Measurements from ENCODE around the gene ILF2. TPM values are rescaled to one million over a fixed set of nuclear protein-coding genes. Genes with fewer than 3 reads are reported as not detected.

Gene ILF2
- total and polyA plus RNA-seq, 2 of the 13 experiments (the other 11 are each of a cell fraction or from before 2014, with no cell fraction given) = 292 to 366 TPM

DNA sequence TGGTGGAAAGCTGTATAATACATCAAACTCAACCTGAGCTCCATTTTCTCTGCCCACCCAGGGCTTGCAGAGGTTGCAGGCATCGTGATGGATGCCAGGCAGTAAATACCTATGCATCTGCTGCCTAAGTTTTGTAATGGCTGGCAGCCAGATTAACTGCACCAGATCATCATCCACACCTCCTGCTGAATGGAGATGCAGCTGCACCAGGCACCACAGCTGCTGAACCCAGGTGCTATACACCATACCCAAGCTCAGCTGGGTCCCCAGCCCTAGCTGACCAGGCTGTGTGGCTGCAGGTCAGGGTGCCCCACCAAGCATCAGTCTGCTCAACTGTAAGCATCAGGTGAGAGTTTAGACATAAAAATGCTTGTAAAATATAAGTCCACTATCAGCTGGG lies 19.0 kb downstream of the ILF2 start (continued):
- TF ChIP-seq, protein P1, sequence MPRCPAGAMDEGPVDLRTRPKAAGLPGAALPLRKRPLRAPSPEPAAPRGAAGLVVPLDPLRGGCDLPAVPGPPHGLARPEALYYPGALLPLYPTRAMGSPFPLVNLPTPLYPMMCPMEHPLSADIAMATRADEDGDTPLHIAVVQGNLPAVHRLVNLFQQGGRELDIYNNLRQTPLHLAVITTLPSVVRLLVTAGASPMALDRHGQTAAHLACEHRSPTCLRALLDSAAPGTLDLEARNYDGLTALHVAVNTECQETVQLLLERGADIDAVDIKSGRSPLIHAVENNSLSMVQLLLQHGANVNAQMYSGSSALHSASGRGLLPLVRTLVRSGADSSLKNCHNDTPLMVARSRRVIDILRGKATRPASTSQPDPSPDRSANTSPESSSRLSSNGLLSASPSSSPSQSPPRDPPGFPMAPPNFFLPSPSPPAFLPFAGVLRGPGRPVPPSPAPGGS (CRISPR knock-in tag; IDR thresholded peaks at IDR 0.05) = no peak
- TF ChIP-seq, protein P2, sequence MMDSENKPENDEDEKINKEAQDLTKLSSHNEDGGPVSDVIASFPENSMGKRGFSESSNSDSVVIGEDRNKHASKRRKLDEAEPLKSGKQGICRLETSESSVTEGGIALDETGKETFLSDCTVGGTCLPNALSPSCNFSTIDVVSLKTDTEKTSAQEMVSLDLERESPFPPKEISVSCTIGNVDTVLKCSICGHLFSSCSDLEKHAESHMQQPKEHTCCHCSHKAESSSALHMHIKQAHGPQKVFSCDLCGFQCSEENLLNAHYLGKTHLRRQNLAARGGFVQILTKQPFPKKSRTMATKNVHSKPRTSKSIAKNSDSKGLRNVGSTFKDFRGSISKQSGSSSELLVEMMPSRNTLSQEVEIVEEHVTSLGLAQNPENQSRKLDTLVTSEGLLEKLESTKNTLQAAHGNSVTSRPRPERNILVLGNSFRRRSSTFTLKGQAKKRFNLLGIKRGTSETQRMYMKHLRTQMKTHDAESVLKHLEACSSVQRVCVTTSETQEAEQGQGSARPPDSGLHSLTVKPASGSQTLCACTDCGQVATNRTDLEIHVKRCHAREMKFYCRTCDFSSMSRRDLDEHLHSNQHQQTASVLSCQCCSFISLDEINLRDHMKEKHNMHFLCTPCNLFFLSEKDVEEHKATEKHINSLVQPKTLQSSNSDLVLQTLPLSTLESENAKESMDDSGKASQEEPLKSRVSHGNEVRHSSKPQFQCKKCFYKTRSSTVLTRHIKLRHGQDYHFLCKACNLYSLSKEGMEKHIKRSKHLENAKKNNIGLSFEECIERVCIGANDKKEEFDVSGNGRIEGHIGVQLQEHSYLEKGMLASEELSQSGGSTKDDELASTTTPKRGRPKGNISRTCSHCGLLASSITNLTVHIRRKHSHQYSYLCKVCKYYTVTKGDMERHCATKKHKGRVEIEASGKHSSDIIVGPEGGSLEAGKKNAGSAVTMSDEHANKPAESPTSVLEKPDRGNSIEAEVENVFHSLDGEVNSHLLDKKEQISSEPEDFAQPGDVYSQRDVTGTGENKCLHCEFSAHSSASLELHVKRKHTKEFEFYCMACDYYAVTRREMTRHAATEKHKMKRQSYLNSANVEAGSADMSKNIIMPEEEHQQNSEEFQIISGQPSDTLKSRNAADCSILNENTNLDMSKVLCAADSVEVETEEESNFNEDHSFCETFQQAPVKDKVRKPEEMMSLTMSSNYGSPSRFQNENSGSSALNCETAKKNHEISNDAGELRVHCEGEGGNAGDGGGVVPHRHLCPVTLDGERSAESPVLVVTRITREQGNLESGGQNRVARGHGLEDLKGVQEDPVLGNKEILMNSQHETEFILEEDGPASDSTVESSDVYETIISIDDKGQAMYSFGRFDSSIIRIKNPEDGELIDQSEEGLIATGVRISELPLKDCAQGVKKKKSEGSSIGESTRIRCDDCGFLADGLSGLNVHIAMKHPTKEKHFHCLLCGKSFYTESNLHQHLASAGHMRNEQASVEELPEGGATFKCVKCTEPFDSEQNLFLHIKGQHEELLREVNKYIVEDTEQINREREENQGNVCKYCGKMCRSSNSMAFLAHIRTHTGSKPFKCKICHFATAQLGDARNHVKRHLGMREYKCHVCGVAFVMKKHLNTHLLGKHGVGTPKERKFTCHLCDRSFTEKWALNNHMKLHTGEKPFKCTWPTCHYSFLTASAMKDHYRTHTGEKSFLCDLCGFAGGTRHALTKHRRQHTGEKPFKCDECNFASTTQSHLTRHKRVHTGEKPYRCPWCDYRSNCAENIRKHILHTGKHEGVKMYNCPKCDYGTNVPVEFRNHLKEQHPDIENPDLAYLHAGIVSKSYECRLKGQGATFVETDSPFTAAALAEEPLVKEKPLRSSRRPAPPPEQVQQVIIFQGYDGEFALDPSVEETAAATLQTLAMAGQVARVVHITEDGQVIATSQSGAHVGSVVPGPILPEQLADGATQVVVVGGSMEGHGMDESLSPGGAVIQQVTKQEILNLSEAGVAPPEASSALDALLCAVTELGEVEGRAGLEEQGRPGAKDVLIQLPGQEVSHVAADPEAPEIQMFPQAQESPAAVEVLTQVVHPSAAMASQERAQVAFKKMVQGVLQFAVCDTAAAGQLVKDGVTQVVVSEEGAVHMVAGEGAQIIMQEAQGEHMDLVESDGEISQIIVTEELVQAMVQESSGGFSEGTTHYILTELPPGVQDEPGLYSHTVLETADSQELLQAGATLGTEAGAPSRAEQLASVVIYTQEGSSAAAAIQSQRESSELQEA (CRISPR knock-in tag; IDR thresholded peaks at IDR 0.05; ENCODE audit: not compliant biosample characterization) = no peak
- no peak for TF ChIP-seq PAWR (CRISPR knock-in tag; IDR thresholded peaks at IDR 0.05; ENCODE audit: borderline replicate concordance)
